ENCODE measurements around the gene PKHD1.

GRCh38 chr6:51706086-51706485 is 381.3 kb downstream of the PKHD1 start:
- TF ChIP-seq CTCF (IDR thresholded peaks at IDR 0.05) (no peak), POLR2A (IDR thresholded peaks at IDR 0.05) (no peak)

Measured in uterus (tissue), 2 donors.